ENCODE results near the gene SPSB1.

DNA sequence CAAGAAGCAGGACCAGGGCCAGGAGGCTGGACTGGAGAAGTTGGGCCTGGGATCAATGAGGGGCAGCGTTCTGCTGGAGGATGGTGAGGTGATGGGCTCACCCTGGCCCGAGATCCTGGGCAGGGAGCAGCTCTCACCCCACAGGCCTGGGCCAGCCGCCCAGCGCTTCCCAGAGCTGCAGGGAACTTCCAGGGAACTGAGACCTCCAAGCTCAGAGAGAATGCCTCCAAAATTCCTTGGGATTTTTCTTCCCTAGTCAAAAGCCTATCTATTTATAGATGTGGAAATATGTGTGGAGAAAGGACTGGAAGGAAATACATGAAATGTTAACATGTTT lies 121.2 kb downstream of the SPSB1 start:
- no peak for TF ChIP-seq POLR2AphosphoS5 (IDR thresholded peaks at IDR 0.05; ENCODE audit: low read depth)
- TF ChIP-seq, protein P1, sequence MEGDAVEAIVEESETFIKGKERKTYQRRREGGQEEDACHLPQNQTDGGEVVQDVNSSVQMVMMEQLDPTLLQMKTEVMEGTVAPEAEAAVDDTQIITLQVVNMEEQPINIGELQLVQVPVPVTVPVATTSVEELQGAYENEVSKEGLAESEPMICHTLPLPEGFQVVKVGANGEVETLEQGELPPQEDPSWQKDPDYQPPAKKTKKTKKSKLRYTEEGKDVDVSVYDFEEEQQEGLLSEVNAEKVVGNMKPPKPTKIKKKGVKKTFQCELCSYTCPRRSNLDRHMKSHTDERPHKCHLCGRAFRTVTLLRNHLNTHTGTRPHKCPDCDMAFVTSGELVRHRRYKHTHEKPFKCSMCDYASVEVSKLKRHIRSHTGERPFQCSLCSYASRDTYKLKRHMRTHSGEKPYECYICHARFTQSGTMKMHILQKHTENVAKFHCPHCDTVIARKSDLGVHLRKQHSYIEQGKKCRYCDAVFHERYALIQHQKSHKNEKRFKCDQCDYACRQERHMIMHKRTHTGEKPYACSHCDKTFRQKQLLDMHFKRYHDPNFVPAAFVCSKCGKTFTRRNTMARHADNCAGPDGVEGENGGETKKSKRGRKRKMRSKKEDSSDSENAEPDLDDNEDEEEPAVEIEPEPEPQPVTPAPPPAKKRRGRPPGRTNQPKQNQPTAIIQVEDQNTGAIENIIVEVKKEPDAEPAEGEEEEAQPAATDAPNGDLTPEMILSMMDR (IDR thresholded peaks at IDR 0.05; ENCODE audit: insufficient read depth, low read length): no peak
- TF ChIP-seq, protein P2, sequence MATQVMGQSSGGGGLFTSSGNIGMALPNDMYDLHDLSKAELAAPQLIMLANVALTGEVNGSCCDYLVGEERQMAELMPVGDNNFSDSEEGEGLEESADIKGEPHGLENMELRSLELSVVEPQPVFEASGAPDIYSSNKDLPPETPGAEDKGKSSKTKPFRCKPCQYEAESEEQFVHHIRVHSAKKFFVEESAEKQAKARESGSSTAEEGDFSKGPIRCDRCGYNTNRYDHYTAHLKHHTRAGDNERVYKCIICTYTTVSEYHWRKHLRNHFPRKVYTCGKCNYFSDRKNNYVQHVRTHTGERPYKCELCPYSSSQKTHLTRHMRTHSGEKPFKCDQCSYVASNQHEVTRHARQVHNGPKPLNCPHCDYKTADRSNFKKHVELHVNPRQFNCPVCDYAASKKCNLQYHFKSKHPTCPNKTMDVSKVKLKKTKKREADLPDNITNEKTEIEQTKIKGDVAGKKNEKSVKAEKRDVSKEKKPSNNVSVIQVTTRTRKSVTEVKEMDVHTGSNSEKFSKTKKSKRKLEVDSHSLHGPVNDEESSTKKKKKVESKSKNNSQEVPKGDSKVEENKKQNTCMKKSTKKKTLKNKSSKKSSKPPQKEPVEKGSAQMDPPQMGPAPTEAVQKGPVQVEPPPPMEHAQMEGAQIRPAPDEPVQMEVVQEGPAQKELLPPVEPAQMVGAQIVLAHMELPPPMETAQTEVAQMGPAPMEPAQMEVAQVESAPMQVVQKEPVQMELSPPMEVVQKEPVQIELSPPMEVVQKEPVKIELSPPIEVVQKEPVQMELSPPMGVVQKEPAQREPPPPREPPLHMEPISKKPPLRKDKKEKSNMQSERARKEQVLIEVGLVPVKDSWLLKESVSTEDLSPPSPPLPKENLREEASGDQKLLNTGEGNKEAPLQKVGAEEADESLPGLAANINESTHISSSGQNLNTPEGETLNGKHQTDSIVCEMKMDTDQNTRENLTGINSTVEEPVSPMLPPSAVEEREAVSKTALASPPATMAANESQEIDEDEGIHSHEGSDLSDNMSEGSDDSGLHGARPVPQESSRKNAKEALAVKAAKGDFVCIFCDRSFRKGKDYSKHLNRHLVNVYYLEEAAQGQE (IDR thresholded peaks at IDR 0.05; ENCODE audit: insufficient replicate concordance, low read depth): no peak

Data from HL-60 (cell line).